GM19397 (cell line): ENCODE measurements around the gene ANKRD7.
"Not testable (repeated sequence)": the region's sequence is repeated elsewhere in the genome, so short reads cannot be mapped to it uniquely, and the experiment has no call there.

ENCODE experiments used
- ATAC-seq: cut with Tn5 transposase; IDR thresholded peaks from one replicate; pipeline ENCODE4 v1.9.1; 2021; ENCODE audit warnings: mild to moderate bottlenecking, moderate library complexity; ENCODE audit not compliant: unreplicated experiment

Gene ANKRD7

GRCh38 chr7:118233799-118234198 lies 9.3 kb downstream of the ANKRD7 start:
- ATAC-seq = no peak

GRCh38 chr7:118239014-118239413 lies 14.5 kb downstream of the ANKRD7 start:
- no peak for ATAC-seq

- ATAC-seq = not testable (repeated sequence)
These were observed 15.8 kb downstream of the ANKRD7 start for GRCh38 chr7:118240320-118240719.

- no peak for ATAC-seq
These were observed 19.2 kb downstream of the ANKRD7 start for GRCh38 chr7:118243695-118244094.

- ATAC-seq = no peak
These were observed 20.9 kb downstream of the ANKRD7 start for GRCh38 chr7:118245267-118246040.

- ATAC-seq = no peak
These were observed 26.5 kb downstream of the ANKRD7 start for GRCh38 chr7:118250860-118251494.

- no peak for ATAC-seq
These were observed 27.6 kb downstream of the ANKRD7 start for GRCh38 chr7:118252087-118252486.

GRCh38 chr7:118259115-118259514 lies 34.6 kb downstream of the ANKRD7 start:
- ATAC-seq = no peak

GRCh38 chr7:118264836-118265235 lies 40.3 kb downstream of the ANKRD7 start:
- ATAC-seq = no peak

GRCh38 chr7:118280319-118281012 lies 56.0 kb downstream of the ANKRD7 start:
- no peak for ATAC-seq

GRCh38 chr7:118281196-118281595 lies 56.7 kb downstream of the ANKRD7 start:
- no peak for ATAC-seq

- ATAC-seq = no peak
These were observed 60.9 kb downstream of the ANKRD7 start for GRCh38 chr7:118285358-118285757.

- ATAC-seq = no peak
These were observed 61.6 kb downstream of the ANKRD7 start for GRCh38 chr7:118286131-118286530.

- ATAC-seq = peak; percentile 76
These were observed 63.6 kb downstream of the ANKRD7 start for GRCh38 chr7:118288098-118288497.

GRCh38 chr7:118289476-118289875 lies 65.0 kb downstream of the ANKRD7 start:
- no peak for ATAC-seq
